HG03521 (cell line): ENCODE measurements around the gene NRG3.
"Not testable (repeated sequence)": the region's sequence is repeated elsewhere in the genome, so short reads cannot be mapped to it uniquely, and the experiment has no call there.

Experiments
- ATAC-seq: cut with Tn5 transposase; IDR thresholded peaks from one replicate; pipeline ENCODE4 v1.9.1; 2021; ENCODE audit warnings: mild to moderate bottlenecking, moderate library complexity; ENCODE audit not compliant: unreplicated experiment

Gene NRG3

GRCh38 chr10:82267014-82267413 lies 392.0 kb downstream of the NRG3 start:
- no peak for ATAC-seq

GRCh38 chr10:82267465-82267864 lies 392.5 kb downstream of the NRG3 start:
- no peak for ATAC-seq

- ATAC-seq: no peak
These were observed 393.0 kb downstream of the NRG3 start for GRCh38 chr10:82267960-82268359.

GRCh38 chr10:82277591-82277990 lies 402.6 kb downstream of the NRG3 start:
- ATAC-seq: no peak

GRCh38 chr10:82278401-82279182 lies 403.6 kb downstream of the NRG3 start:
- no peak for ATAC-seq

GRCh38 chr10:82282782-82283456 lies 407.9 kb downstream of the NRG3 start:
- no peak for ATAC-seq

GRCh38 chr10:82284180-82284579 lies 409.2 kb downstream of the NRG3 start:
- no peak for ATAC-seq

GRCh38 chr10:82288461-82288881 lies 413.5 kb downstream of the NRG3 start:
- ATAC-seq: no peak

GRCh38 chr10:82289945-82290344 lies 415.0 kb downstream of the NRG3 start:
- no peak for ATAC-seq

GRCh38 chr10:82294874-82295378 lies 419.9 kb downstream of the NRG3 start:
- no peak for ATAC-seq

- ATAC-seq: no peak
These were observed 433.6 kb downstream of the NRG3 start for GRCh38 chr10:82308641-82309040.

- ATAC-seq: no peak
These were observed 435.8 kb downstream of the NRG3 start for GRCh38 chr10:82310839-82311238.

- no peak for ATAC-seq
These were observed 438.4 kb downstream of the NRG3 start for GRCh38 chr10:82313401-82313800.

- no peak for ATAC-seq
These were observed 443.5 kb downstream of the NRG3 start for GRCh38 chr10:82318534-82318933.

- no peak for ATAC-seq
These were observed 444.1 kb downstream of the NRG3 start for GRCh38 chr10:82319074-82319473.

GRCh38 chr10:82319562-82319961 lies 444.6 kb downstream of the NRG3 start:
- ATAC-seq: no peak

GRCh38 chr10:82321724-82322123 lies 446.7 kb downstream of the NRG3 start:
- no peak for ATAC-seq

GRCh38 chr10:82331716-82332115 lies 456.7 kb downstream of the NRG3 start:
- ATAC-seq: no peak

- ATAC-seq: no peak
These were observed 460.8 kb downstream of the NRG3 start for GRCh38 chr10:82335831-82336230.

GRCh38 chr10:82340166-82340565 lies 465.2 kb downstream of the NRG3 start:
- no peak for ATAC-seq

GRCh38 chr10:82349590-82349989 lies 474.6 kb downstream of the NRG3 start:
- ATAC-seq: not testable (repeated sequence)

- no peak for ATAC-seq
These were observed 478.4 kb downstream of the NRG3 start for GRCh38 chr10:82353381-82353780.
